A549 treated with GW870086 at 1 μM for 4 hours (cell line): ENCODE measurements around the gene GRPEL1. TPM values are rescaled to one million over a fixed set of nuclear protein-coding genes. Genes with fewer than 3 reads are reported as not detected.

Experiments used
- total RNA-seq: library from RNA; stranded (reverse); fragments of 200-300 nt; extraction: Qiagen RNA extraction; gene quantifications from 5 replicates; pipeline ENCODE4 v1.2.3, GENCODE V29; 2022; ENCODE audit warnings: low read depth

Gene GRPEL1
- total RNA-seq: 60.5 to 76.5 TPM (median 65.3 TPM) in 5 replicates

DNA sequence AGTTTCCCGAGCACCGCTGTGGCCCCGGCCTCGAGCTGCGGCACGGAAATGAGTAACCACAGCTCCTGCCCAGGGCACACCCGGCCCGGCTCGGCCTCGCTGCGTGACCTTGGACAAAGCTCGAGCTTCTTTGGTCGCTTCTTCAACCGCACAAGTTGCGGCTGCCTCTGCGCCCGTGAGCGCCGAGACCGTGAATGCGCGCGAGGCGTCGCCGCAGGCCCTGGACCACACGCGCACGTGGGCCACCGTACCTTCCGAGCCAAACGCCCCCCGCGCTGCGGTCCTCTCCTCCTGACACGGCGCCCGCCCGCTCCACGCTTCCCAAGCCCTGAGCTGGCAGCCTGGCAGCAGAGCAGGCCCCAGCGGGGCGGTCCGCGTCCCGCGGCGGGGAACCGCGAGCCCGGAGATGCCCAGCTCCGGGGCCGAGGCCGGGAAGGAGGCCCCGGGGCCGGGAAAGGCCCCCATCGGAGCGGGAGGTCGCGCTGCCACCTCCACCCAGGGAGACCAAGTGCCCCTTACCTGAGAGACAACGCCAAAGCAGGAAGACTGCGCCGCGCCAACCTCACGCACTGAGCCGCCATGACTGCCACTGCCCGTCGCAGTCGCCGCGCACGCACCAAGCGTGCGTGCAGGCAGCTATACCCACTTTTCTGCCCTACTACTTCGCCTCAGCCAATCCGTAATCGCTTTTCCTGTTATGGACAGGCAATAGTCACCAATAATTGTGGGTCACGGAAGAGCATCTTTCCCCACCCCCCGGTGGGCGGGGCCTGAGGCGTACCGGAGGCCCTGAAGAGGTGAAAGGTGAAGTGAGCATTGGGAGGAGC is at the start of gene GRPEL1:
Gene GRPEL1, minus strand, starts transcription at position 613 of the 827 bp plus-strand sequence. Its CDS starts 32 bp downstream, at position 581.

DNA sequence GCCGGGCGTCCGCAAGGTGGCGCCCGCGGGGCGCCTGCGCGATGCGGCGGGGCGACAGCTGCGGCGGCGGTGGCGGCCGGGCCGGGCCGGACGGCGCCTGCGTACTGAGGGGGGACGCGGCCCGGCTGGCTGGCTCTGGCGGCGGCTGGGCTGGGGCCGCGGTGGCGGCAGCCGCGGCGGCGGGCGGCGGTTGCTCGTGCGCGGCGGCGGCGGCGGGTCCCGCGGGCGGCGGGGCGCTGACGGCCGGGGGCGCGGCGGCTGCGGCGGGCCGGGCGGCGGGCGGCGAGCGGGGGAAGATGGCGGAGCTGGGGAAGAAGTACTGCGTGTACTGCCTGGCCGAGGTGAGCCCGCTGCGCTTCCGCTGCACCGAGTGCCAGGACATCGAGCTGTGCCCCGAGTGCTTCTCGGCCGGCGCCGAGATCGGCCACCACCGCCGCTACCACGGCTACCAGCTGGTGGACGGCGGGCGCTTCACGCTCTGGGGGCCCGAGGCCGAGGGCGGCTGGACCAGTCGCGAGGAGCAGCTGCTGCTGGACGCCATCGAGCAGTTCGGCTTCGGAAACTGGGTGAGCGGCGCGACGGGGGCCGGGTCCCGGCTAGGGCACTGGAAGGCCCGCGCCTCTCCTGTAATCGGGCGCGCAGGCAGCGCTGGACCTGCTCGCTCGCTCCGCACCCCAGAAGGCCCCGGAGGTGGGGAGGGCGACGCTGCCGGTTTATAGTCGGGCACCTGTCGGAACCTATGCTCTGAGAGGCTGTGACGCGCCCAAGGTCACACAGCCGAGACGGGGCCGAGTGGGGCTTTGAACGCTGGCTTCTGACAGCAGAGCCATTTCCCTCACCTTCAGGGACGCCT is 24.4 kb downstream of the GRPEL1 start, which contains the start of gene TADA2B:
Gene TADA2B, plus strand, starts transcription at position 89 of the 853 bp plus-strand sequence. Its CDS starts 208 bp downstream, at position 297.

Other genes starting within 250 kb of the GRPEL1 start
- 34.1 to 39.4 TPM (median 38.3 TPM) in 5 replicates for gene TBC1D14, start 158.2 kb downstream of the GRPEL1 start, total RNA-seq
- 12.9 to 17.5 TPM (median 15.1 TPM) in 5 replicates for gene TADA2B, start 24.7 kb downstream of the GRPEL1 start, total RNA-seq
- 2.5 to 5.0 TPM (median 4.7 TPM) in 5 replicates for gene SORCS2, start 124.5 kb upstream of the GRPEL1 start, total RNA-seq